Tibial artery (tissue), 4 donors: ENCODE data around the gene PSMA4.
A peak's percentile ranks its signal among the peaks of the same experiment; 100 is the strongest.

Experiments used
- DNase-seq, 2 donors: peaks; one replicate each; pipeline ENCODE4 v3.0.0-alpha.2; 2019
- H3K27ac ChIP-seq, 2 donors: fragments of 200-600 bp; sonication (generic) in 1 of 2; 1 replicate in 1 of 2; 2 replicates in 1 of 2; pipeline ENCODE4 v1.5.1; 2018 to 2019; ENCODE audit warnings: mild to moderate bottlenecking in 1 of 2
- H3K27me3 ChIP-seq, 2 donors: fragments of 200-600 bp; sonication (generic) in 1 of 2; one replicate each; pipeline versions ENCODE4 v1.5.1 to v1.6.0; 2016 to 2019
- H3K36me3 ChIP-seq, 3 donors: fragments of 200-600 bp; sonication (generic) in 2 of 3; one replicate each; pipeline ENCODE4 v1.5.1; 2016 to 2019; ENCODE audit warnings: mild to moderate bottlenecking in 2 of 3
- H3K4me1 ChIP-seq, 4 donors: fragments of 200-600 bp; sonication (generic) in 2 of 4; 1 replicate in 3 of 4; 2 replicates in 1 of 4; pipeline ENCODE4 v1.5.1; 2016 to 2019
- H3K4me3 ChIP-seq, 2 donors: fragments of 200-600 bp; sonication (generic) in 1 of 2; 1 replicate in 1 of 2; 2 replicates in 1 of 2; pipeline ENCODE4 v1.5.1; 2018 to 2019; ENCODE audit warnings: mild to moderate bottlenecking in 2 of 2
- H3K9me3 ChIP-seq, 3 donors: fragments of 200-600 bp; sonication (generic) in 1 of 3; one replicate each; pipeline ENCODE4 v1.5.1; 2016 to 2019
- CTCF ChIP-seq, 2 experiments: fragments of 200-600 bp in 1 of 2; fragments of 450-650 bp in 1 of 2; IDR thresholded peaks; one replicate each; pipeline ENCODE4 v1.5.1; 2017 to 2019; ENCODE audit warnings: antibody characterized with exemption in 2 of 2, mild to moderate bottlenecking in 1 of 2, moderate library complexity in 1 of 2
- intact Hi-C: fragments of 100-400 bp; cut with DNase I; formaldehyde crosslinking; loops from one replicate; pipeline ENCODE4 v1.15.0; 2023; ENCODE audit warnings: low total_unique reads

Gene PSMA4

GRCh38 chr15:78565097-78565950, 25.1 kb downstream of the PSMA4 start, which contains the start of gene CHRNA5:
TSS of gene CHRNA5 (plus strand) at chr15:78565520. CDS start at chr15:78565720, 200 bp downstream.
- intact Hi-C loops = no loop called here
- DNase-seq = peak; percentile 83 to 90
- Histone ChIP-seq H3K27me3 (peaks cover 0 to 17% of the 10 kb centered on the region in 2 donors), H3K4me3 (peak within 1 kb of the TSS; percentile 52 to 65), H3K9me3 (no peaks in the 10 kb centered on the region), H3K4me1 (peaks cover 0 to 19% (median 9%) of the 10 kb centered on the region in 4 donors), H3K27ac (no peak within 1 kb of the TSS), H3K36me3 (no peaks in the 10 kb centered on the region)
- TF ChIP-seq CTCF (IDR thresholded peaks at IDR 0.05) = no peak

DNA sequence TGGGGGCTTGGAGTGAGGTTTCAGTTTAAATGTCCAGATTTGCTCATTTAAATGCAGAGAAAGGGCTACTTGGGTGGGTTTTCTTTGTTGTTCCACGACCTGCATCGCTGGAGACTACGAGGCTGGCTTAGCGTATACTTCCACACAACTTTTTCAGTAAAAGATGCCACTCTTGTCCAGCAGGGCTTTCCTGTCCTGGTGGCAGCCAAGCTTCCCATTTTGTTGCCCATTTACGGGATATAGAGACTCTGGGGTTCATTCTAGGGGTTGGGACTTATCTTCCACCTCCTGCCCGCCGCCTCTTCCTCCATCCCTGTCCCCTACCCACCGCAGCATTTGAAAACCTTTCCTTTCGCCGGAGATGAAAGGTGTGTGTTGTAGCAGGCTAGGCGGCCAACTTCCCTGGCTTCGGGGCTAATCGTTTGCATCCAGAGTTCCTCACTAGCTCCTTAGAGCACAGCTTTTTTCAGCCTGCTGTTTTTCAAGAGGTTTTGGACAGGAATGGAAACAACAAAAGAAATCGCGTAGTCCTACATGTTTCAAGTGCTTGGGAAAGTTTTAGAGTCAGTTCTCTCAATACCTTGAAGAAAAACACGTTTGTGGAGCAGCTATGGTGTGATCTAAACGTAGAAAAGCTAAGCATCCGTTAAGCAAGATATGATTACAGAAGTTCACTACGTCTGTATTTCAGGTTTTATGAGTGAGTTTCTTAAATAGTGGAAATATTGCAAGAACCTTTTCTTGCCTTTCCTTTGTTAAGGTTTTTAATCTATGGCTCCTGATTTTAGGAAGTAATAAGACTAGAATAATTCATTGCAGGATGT, 25.9 kb downstream of the PSMA4 start:
- DNase-seq = no peak
- intact Hi-C loops = no loop called here
- H3K27ac ChIP-seq = no peak overlapping the region

DNA sequence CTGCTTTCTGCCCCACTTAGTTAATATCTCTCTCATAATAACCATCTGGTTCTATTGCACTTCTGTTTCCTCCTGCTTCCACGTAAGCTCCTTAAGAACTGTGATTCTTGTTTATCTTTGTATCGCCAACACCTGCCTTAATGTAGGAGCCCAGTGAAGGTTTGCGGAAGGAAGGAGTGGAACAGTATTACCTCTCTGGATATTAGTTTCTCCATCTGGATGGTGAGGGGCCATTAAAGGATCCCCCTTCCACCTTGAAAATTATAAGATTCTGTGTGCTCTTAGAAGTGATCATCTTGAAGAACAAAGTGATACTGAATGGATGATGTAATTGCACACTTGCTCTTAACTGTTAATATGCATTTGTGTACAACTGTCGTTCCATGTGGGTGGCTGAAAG, 27.3 kb downstream of the PSMA4 start:
- no peak overlapping the region for H3K4me3 ChIP-seq
- H3K36me3 ChIP-seq = no peaks in the 10 kb centered on the region
- H3K27ac ChIP-seq = no peak overlapping the region
- peaks cover 0 to 21% of the 10 kb centered on the region in 2 donors for H3K27me3 ChIP-seq
- DNase-seq = no peak
- H3K4me1 ChIP-seq = peaks cover 0 to 19% (median 9%) of the 10 kb centered on the region in 4 donors
- H3K9me3 ChIP-seq = no peaks in the 10 kb centered on the region
- intact Hi-C loops = no loop called here
- no peak for TF ChIP-seq CTCF (IDR thresholded peaks at IDR 0.05)

More for the DNA sequence above, 25.9 kb downstream of the PSMA4 start:
- H3K9me3 ChIP-seq = no peaks in the 10 kb centered on the region
- H3K4me1 ChIP-seq = peaks cover 0 to 19% (median 9%) of the 10 kb centered on the region in 4 donors
- peaks cover 0 to 20% of the 10 kb centered on the region in 2 donors for H3K27me3 ChIP-seq
- peak in 1 of 2 experiments; percentile 4 for TF ChIP-seq CTCF (IDR thresholded peaks at IDR 0.05)
- no peaks in the 10 kb centered on the region for H3K36me3 ChIP-seq
- peak overlapping the region; percentile 52 to 65 for H3K4me3 ChIP-seq

DNA sequence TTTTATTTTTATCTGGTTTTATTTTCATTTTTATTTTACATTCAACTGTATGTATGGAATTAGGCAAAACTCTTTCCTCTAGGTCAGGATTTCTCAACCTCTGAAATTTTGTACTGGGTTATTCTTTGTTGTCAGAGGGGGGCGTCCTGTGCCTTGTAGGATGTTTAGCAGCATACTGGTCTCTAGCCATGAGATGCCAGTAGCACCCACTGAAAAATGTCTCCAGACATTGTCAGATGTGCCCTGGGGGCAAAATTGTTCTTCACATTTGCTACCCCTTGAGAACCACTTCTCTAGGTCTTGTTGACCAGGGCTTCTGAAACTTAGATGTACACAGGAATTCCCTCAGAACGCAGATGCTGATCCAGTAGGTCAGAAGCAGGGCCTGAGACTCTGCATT, 30.5 kb downstream of the PSMA4 start:
- H3K4me1 ChIP-seq = peaks cover 0 to 9% (median 8%) of the 10 kb centered on the region in 4 donors
- peaks cover 0 to 29% of the 10 kb centered on the region in 2 donors for H3K27me3 ChIP-seq
- DNase-seq = no peak

More for the DNA sequence above, 30.5 kb downstream of the PSMA4 start:
- TF ChIP-seq CTCF (IDR thresholded peaks at IDR 0.05) = no peak
- Histone ChIP-seq H3K27ac (no peak overlapping the region), H3K36me3 (no peaks in the 10 kb centered on the region), H3K9me3 (no peaks in the 10 kb centered on the region), H3K4me3 (no peak overlapping the region)
- intact Hi-C loops = no loop called here
